Astrocyte (in vitro differentiated cells and primary cell): ENCODE measurements around the gene FAM13A. TPM values are rescaled to one million over a fixed set of nuclear protein-coding genes. Genes with fewer than 3 reads are reported as not detected.
A peak's percentile ranks its signal among the peaks of the same experiment; 100 is the strongest.

ENCODE experiments used
- DNase-seq: peaks from one replicate; pipeline ENCODE4 v3.0.0-alpha.2; 2010; ENCODE audit warnings: low read depth
- FAIRE-seq: peaks from 2 replicates; lab custom pipeline; 2011; peaks lifted over from hg19 to GRCh38; lab: Jason Lieb, UNC
- H2AFZ ChIP-seq: 2 replicates; pipeline ENCODE4 v1.6.0; 2012; ENCODE audit warnings: low read depth, low read length, inconsistent platforms
- H3K27ac ChIP-seq: 2 replicates; pipeline ENCODE4 v1.5.1; 2011; ENCODE audit warnings: low read depth, low read length, inconsistent platforms
- H3K27me3 ChIP-seq: 2 replicates; pipeline ENCODE4 v1.6.0; 2011; ENCODE audit warnings: low read length, inconsistent platforms; ENCODE audit not compliant: insufficient read depth
- H3K36me3 ChIP-seq: 2 replicates; pipeline ENCODE4 v1.5.1; 2011; ENCODE audit warnings: low read length, inconsistent platforms; ENCODE audit not compliant: insufficient read depth
- H3K4me1 ChIP-seq: 2 replicates; pipeline ENCODE4 v1.5.1; 2011; ENCODE audit warnings: low read length, inconsistent platforms; ENCODE audit not compliant: insufficient read depth
- H3K4me2 ChIP-seq: 2 replicates; pipeline ENCODE4 v1.6.0; 2012; ENCODE audit warnings: low read length, inconsistent platforms
- H3K4me3 ChIP-seq: 2 replicates; pipeline ENCODE4 v1.5.1; 2011; ENCODE audit warnings: low read depth, mild to moderate bottlenecking, low read length, inconsistent platforms; ENCODE audit not compliant: insufficient read depth
- H3K79me2 ChIP-seq: 2 replicates; pipeline ENCODE4 v1.6.0; 2012; ENCODE audit warnings: mild to moderate bottlenecking, low read length, inconsistent platforms; ENCODE audit not compliant: insufficient read depth
- H3K9ac ChIP-seq: 2 replicates; pipeline ENCODE4 v1.6.0; 2012; ENCODE audit warnings: mild to moderate bottlenecking, low read length, inconsistent platforms
- H3K9me3 ChIP-seq: 2 replicates; pipeline ENCODE4 v1.5.1; 2012; ENCODE audit warnings: low read depth, mild to moderate bottlenecking, low read length, inconsistent platforms; ENCODE audit not compliant: insufficient read depth
- H4K20me1 ChIP-seq: 2 replicates; pipeline ENCODE4 v1.6.0; 2012; ENCODE audit warnings: low read length, inconsistent platforms; ENCODE audit not compliant: insufficient read depth
- H3K27ac Mint-ChIP-seq: one replicate; pipeline ENCODE4 v1.8.0; 2021; ENCODE audit warnings: mild to moderate bottlenecking, mixed read lengths; ENCODE audit not compliant: unreplicated experiment
- H3K27me3 Mint-ChIP-seq: one replicate; pipeline ENCODE4 v1.8.0; 2021; ENCODE audit warnings: low read depth, mixed read lengths; ENCODE audit not compliant: unreplicated experiment
- H3K36me3 Mint-ChIP-seq: one replicate; pipeline ENCODE4 v1.8.0; 2021; ENCODE audit warnings: low read depth, mixed read lengths; ENCODE audit not compliant: unreplicated experiment
- H3K4me1 Mint-ChIP-seq: one replicate; pipeline ENCODE4 v1.8.0; 2021; ENCODE audit warnings: low read depth, mixed read lengths; ENCODE audit not compliant: unreplicated experiment
- H3K4me3 Mint-ChIP-seq: one replicate; pipeline ENCODE4 v1.8.0; 2021; ENCODE audit warnings: mild to moderate bottlenecking, moderate library complexity, mixed read lengths; ENCODE audit not compliant: unreplicated experiment
- H3K9me3 Mint-ChIP-seq: one replicate; pipeline ENCODE4 v1.8.0; 2021; ENCODE audit warnings: mild to moderate bottlenecking, mixed read lengths; ENCODE audit not compliant: unreplicated experiment
- EZH2 ChIP-seq: IDR thresholded peaks from 2 replicates; pipeline ENCODE4 v1.6.1; 2012; ENCODE audit warnings: mild to moderate bottlenecking, low read length, inconsistent platforms; ENCODE audit not compliant: insufficient read depth
- total RNA-seq: library from RNA; stranded (reverse); gene quantifications from 2 replicates; pipeline ENCODE4 v1.2.1, GENCODE V29; 2021
- TF ChIP-seq, protein P1 (sequence below): IDR thresholded peaks from 2 replicates; pipeline ENCODE4 v1.5.1; 2011; ENCODE audit warnings: low read depth, mild to moderate bottlenecking, inconsistent platforms, low read length, moderate library complexity; ENCODE audit not compliant: insufficient read depth

The FAM13A gene
- total RNA-seq, 1 donor from 2014 or later: 12.0 TPM

DNA sequence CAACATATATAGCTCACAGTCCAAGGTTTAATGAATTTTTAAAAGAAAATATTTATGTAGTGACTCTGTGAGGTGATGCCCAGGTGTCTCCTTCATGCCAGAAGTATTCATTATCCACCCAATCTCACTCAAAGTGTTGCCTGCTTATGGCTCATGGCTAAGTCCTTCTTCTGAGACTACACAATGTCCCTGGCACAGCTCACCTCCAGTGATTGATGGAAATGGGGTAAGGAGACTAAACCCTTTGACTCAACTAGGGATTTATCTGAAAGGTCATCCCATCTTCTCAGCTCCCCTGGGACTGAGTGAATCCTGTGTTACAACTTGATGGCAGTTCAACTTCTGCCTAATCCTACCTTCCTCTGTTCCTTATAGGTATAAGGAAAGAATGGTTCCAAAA is 74.2 kb downstream of the FAM13A start:
- Histone ChIP-seq H3K4me3 (no peak overlapping the region), H3K36me3 (no peaks in the 10 kb centered on the region), H3K9ac (no peak overlapping the region), H3K27ac (no peak overlapping the region), H3K4me2 (no peak overlapping the region), H3K9me3 (no peaks in the 10 kb centered on the region), H3K79me2 (no peaks in the 10 kb centered on the region), H2AFZ (no peak overlapping the region), H3K27me3 (no peaks in the 10 kb centered on the region), H3K4me1 (no peaks in the 10 kb centered on the region), H4K20me1 (no peaks in the 10 kb centered on the region)
- no peaks in the 10 kb centered on the region for H3K9me3 Mint-ChIP-seq
- H3K27ac Mint-ChIP-seq: no peak overlapping the region
- H3K4me1 Mint-ChIP-seq: peaks cover 3% of the 10 kb centered on the region
- FAIRE-seq: no peak
- H3K36me3 Mint-ChIP-seq: no peaks in the 10 kb centered on the region
- TF ChIP-seq, protein P1, sequence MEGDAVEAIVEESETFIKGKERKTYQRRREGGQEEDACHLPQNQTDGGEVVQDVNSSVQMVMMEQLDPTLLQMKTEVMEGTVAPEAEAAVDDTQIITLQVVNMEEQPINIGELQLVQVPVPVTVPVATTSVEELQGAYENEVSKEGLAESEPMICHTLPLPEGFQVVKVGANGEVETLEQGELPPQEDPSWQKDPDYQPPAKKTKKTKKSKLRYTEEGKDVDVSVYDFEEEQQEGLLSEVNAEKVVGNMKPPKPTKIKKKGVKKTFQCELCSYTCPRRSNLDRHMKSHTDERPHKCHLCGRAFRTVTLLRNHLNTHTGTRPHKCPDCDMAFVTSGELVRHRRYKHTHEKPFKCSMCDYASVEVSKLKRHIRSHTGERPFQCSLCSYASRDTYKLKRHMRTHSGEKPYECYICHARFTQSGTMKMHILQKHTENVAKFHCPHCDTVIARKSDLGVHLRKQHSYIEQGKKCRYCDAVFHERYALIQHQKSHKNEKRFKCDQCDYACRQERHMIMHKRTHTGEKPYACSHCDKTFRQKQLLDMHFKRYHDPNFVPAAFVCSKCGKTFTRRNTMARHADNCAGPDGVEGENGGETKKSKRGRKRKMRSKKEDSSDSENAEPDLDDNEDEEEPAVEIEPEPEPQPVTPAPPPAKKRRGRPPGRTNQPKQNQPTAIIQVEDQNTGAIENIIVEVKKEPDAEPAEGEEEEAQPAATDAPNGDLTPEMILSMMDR: no peak
- no peak for TF ChIP-seq EZH2
- DNase-seq: no peak
- no peak overlapping the region for H3K4me3 Mint-ChIP-seq
- H3K27me3 Mint-ChIP-seq: no peaks in the 10 kb centered on the region

DNA sequence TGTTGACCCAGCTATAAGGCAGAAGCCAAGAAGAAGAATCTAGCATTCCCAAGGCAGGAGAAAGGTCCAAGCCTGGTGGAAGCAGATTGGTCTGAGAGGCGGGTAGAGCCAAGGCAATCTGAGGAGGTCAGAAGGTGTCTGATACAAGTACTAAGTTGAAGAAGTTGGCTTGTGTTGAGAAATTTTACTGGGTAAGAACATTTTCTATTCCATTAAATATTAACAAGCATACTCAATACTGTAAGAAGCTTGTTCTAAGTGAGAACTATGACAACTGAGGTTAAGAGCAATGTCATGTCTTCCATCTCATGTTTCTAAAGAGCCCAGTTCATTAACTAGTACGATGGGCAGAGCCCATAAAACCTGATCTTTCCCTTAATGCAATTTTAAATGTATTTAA is 75.0 kb downstream of the FAM13A start:
- H4K20me1 ChIP-seq: no peaks in the 10 kb centered on the region
- H3K4me3 ChIP-seq: no peak overlapping the region
- no peak overlapping the region for H3K9ac ChIP-seq
- FAIRE-seq (no peak), DNase-seq (no peak)
- TF ChIP-seq EZH2: no peak
- TF ChIP-seq, protein P1: no peak
- no peaks in the 10 kb centered on the region for H3K36me3 ChIP-seq
- H3K9me3 ChIP-seq: no peaks in the 10 kb centered on the region
- no peaks in the 10 kb centered on the region for H3K4me1 ChIP-seq
- no peak overlapping the region for H3K27ac Mint-ChIP-seq
- no peaks in the 10 kb centered on the region for H3K27me3 ChIP-seq
- H3K27ac ChIP-seq: no peak overlapping the region
- H3K4me3 Mint-ChIP-seq: no peak overlapping the region
- H3K4me2 ChIP-seq: no peak overlapping the region
- H3K79me2 ChIP-seq: no peaks in the 10 kb centered on the region
- H3K27me3 Mint-ChIP-seq: no peaks in the 10 kb centered on the region
- peaks cover 3% of the 10 kb centered on the region for H3K4me1 Mint-ChIP-seq
- no peaks in the 10 kb centered on the region for H3K36me3 Mint-ChIP-seq
- no peak overlapping the region for H2AFZ ChIP-seq
- no peaks in the 10 kb centered on the region for H3K9me3 Mint-ChIP-seq

DNA sequence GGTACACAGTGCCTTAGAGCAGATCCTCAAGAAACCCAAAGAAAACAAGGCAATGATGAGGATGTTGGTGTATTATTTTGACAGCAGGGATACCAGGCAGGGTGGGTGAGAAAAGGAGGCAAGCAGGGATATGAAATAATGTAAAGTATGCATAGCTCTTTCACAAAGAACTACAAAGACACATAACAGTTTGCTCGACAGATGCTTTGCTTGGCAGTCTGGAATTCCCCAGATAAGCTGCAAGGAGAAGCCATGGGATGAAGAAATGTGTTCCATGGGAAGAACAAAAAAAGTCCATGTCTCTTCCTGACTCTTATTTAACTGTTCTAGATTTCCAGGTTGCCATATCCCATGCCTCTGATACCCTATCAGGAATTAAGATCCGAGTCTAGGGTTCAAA is 75.4 kb downstream of the FAM13A start:
- H3K4me2 ChIP-seq: no peak overlapping the region
- Mint-ChIP-seq H3K36me3 (no peaks in the 10 kb centered on the region), H3K4me3 (peak overlapping the region; percentile 5), H3K27ac (no peak overlapping the region), H3K4me1 (peaks cover 3% of the 10 kb centered on the region), H3K27me3 (no peaks in the 10 kb centered on the region), H3K9me3 (no peaks in the 10 kb centered on the region)
- TF ChIP-seq, protein P1: no peak
- H3K27ac ChIP-seq: no peak overlapping the region
- H3K9me3 ChIP-seq: no peaks in the 10 kb centered on the region
- no peaks in the 10 kb centered on the region for H3K36me3 ChIP-seq
- H4K20me1 ChIP-seq: no peaks in the 10 kb centered on the region
- no peak overlapping the region for H3K4me3 ChIP-seq
- H3K79me2 ChIP-seq: no peaks in the 10 kb centered on the region
- no peak for FAIRE-seq
- H3K4me1 ChIP-seq: no peaks in the 10 kb centered on the region
- no peak for DNase-seq
- H3K9ac ChIP-seq: no peak overlapping the region
- H2AFZ ChIP-seq: no peak overlapping the region
- H3K27me3 ChIP-seq: no peaks in the 10 kb centered on the region
